HEK293 (cell line): ENCODE data around the gene CARD10.

Experiments used
- FEZF1 ChIP-seq: fragments of 450-650 bp; formaldehyde crosslinking; IDR thresholded peaks from 2 replicates; pipeline ENCODE4 v1.5.1; 2016; ENCODE audit warnings: missing biosample characterization, missing genetic modification characterization
- GLIS1 ChIP-seq: fragments of 450-650 bp; formaldehyde crosslinking; IDR thresholded peaks from 2 replicates; pipeline ENCODE4 v1.5.1; 2016; ENCODE audit warnings: missing biosample characterization, missing genetic modification characterization
- IKZF3 ChIP-seq: fragments of 450-650 bp; IDR thresholded peaks from 2 replicates; pipeline ENCODE4 v1.5.0; 2018; ENCODE audit warnings: missing biosample characterization, mild to moderate bottlenecking, missing genetic modification characterization, moderate library complexity
- OSR2 ChIP-seq: fragments of 450-650 bp; formaldehyde crosslinking; IDR thresholded peaks from 2 replicates; pipeline ENCODE4 v1.5.1; 2016; ENCODE audit warnings: missing biosample characterization, missing genetic modification characterization
- OVOL3 ChIP-seq: fragments of 450-650 bp; formaldehyde crosslinking; IDR thresholded peaks from 2 replicates; pipeline ENCODE4 v1.5.1; 2016; ENCODE audit warnings: missing biosample characterization, missing genetic modification characterization
- SP7 ChIP-seq: fragments of 450-650 bp; formaldehyde crosslinking; IDR thresholded peaks from 2 replicates; pipeline ENCODE4 v1.5.1; 2016; ENCODE audit warnings: missing biosample characterization, missing genetic modification characterization
- ZBTB17 ChIP-seq: fragments of 450-650 bp; formaldehyde crosslinking; IDR thresholded peaks from 2 replicates; pipeline ENCODE4 v1.5.1; 2016; ENCODE audit warnings: missing biosample characterization, missing genetic modification characterization
- ZFP37 ChIP-seq: fragments of 450-650 bp; formaldehyde crosslinking; IDR thresholded peaks from 2 replicates; pipeline ENCODE4 v1.5.1; 2016; ENCODE audit warnings: missing biosample characterization, missing genetic modification characterization
- ZNF133 ChIP-seq: fragments of 450-650 bp; formaldehyde crosslinking; IDR thresholded peaks from 2 replicates; pipeline ENCODE4 v1.5.1; 2016; ENCODE audit warnings: missing biosample characterization, missing genetic modification characterization
- ZNF19 ChIP-seq: fragments of 450-650 bp; formaldehyde crosslinking; IDR thresholded peaks from 2 replicates; pipeline ENCODE4; 2016; ENCODE audit warnings: missing biosample characterization, missing genetic modification characterization, low read depth
- ZNF274 ChIP-seq, 2 experiments: fragments of 200-500 bp in 1 of 2; fragments of 450-650 bp in 1 of 2; sonication (Bioruptor generic) in 1 of 2; formaldehyde crosslinking in 1 of 2; IDR thresholded peaks; 2 replicates each; pipeline versions ENCODE4 v1.5.1 to v1.6.1; 2014 to 2016; ENCODE audit warnings: borderline replicate concordance in 1 of 2, inconsistent platforms in 1 of 2, low read length in 1 of 2, missing biosample characterization in 1 of 2, missing genetic modification characterization in 1 of 2
- ZNF366 ChIP-seq: fragments of 450-650 bp; formaldehyde crosslinking; conservative IDR thresholded peaks from 2 replicates; pipeline ENCODE4 v1.5.1; 2016; ENCODE audit warnings: missing biosample characterization, missing genetic modification characterization
- ZNF426 ChIP-seq: fragments of 450-650 bp; formaldehyde crosslinking; IDR thresholded peaks from 2 replicates; pipeline ENCODE4 v1.5.1; 2017; ENCODE audit warnings: missing biosample characterization, missing genetic modification characterization, mild to moderate bottlenecking, inconsistent platforms, moderate library complexity
- ZNF600 ChIP-seq: fragments of 450-650 bp; formaldehyde crosslinking; IDR thresholded peaks from 2 replicates; pipeline ENCODE4 v1.5.1; 2016; ENCODE audit warnings: missing biosample characterization, missing genetic modification characterization
- ZNF660 ChIP-seq: fragments of 450-650 bp; IDR thresholded peaks from 2 replicates; pipeline ENCODE4 v1.5.1; 2018; ENCODE audit warnings: missing biosample characterization, mild to moderate bottlenecking, missing genetic modification characterization
- ZNF670 ChIP-seq: fragments of 450-650 bp; formaldehyde crosslinking; IDR thresholded peaks from 2 replicates; pipeline ENCODE4 v1.5.1; 2016; ENCODE audit warnings: missing biosample characterization, missing genetic modification characterization, low read depth
- ZNF768 ChIP-seq: fragments of 450-650 bp; formaldehyde crosslinking; IDR thresholded peaks from 2 replicates; pipeline ENCODE4 v1.5.1; 2018; ENCODE audit warnings: missing biosample characterization, mild to moderate bottlenecking, missing genetic modification characterization
- TF ChIP-seq, protein P1 (sequence below): fragments of 450-650 bp; formaldehyde crosslinking; IDR thresholded peaks from 2 replicates; pipeline ENCODE4 v1.5.1; 2016; ENCODE audit warnings: missing biosample characterization, missing genetic modification characterization
- TF ChIP-seq, protein P2 (sequence below): fragments of 450-650 bp; formaldehyde crosslinking; IDR thresholded peaks from 2 replicates; pipeline ENCODE4 v1.5.1; 2016; ENCODE audit warnings: missing biosample characterization, missing genetic modification characterization
- TF ChIP-seq, protein P3 (sequence below): fragments of 450-650 bp; formaldehyde crosslinking; IDR thresholded peaks from 2 replicates; pipeline ENCODE4 v1.5.1; 2016; ENCODE audit warnings: missing biosample characterization, missing genetic modification characterization
- TF ChIP-seq, protein P4 (sequence below): fragments of 450-650 bp; formaldehyde crosslinking; IDR thresholded peaks from 2 replicates; pipeline ENCODE4 v1.5.1; 2016; ENCODE audit warnings: missing biosample characterization, missing genetic modification characterization

Gene CARD10

DNA sequence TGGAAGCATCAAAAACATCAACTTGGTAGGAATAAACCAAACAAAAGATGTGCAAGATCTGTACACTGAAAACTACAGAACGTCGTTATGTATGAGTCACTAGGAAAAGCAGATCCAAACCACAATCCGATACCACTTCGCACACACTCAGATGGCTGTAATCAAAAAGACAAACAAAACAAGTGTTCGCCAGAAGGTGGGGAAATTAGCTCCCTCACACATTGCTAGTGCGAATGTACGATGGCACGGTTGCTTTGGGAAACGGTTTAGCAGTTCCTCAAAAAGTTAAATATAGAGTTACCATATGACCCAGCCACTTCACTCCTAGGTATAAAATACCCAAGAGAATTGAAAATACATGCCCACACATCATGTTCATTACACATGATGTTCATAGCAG lies 14.8 kb upstream of the CARD10 start (continued):
- TF ChIP-seq, protein P1, sequence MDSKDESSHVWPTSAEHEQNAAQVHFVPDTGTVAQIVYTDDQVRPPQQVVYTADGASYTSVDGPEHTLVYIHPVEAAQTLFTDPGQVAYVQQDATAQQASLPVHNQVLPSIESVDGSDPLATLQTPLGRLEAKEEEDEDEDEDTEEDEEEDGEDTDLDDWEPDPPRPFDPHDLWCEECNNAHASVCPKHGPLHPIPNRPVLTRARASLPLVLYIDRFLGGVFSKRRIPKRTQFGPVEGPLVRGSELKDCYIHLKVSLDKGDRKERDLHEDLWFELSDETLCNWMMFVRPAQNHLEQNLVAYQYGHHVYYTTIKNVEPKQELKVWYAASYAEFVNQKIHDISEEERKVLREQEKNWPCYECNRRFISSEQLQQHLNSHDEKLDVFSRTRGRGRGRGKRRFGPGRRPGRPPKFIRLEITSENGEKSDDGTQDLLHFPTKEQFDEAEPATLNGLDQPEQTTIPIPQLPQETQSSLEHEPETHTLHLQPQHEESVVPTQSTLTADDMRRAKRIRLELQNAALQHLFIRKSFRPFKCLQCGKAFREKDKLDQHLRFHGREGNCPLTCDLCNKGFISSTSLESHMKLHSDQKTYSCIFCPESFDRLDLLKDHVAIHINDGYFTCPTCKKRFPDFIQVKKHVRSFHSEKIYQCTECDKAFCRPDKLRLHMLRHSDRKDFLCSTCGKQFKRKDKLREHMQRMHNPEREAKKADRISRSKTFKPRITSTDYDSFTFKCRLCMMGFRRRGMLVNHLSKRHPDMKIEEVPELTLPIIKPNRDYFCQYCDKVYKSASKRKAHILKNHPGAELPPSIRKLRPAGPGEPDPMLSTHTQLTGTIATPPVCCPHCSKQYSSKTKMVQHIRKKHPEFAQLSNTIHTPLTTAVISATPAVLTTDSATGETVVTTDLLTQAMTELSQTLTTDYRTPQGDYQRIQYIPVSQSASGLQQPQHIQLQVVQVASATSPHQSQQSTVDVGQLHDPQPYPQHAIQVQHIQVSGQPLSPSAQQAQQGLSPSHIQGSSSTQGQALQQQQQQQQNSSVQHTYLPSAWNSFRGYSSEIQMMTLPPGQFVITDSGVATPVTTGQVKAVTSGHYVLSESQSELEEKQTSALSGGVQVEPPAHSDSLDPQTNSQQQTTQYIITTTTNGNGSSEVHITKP (tag by site-specific recombination): peak; percentile 90
- 0 out of 2 replicates have a peak, but pooled peaks have one; percentile 19 for TF ChIP-seq ZNF660
- 0 out of 2 replicates have a peak, but pooled peaks have one; percentile 15 for TF ChIP-seq OVOL3 (tag by site-specific recombination)
- TF ChIP-seq IKZF3 (tag by site-specific recombination): peak; percentile 62
- peak; percentile 63 for TF ChIP-seq ZNF366 (tag by site-specific recombination)
- TF ChIP-seq, protein P2, sequence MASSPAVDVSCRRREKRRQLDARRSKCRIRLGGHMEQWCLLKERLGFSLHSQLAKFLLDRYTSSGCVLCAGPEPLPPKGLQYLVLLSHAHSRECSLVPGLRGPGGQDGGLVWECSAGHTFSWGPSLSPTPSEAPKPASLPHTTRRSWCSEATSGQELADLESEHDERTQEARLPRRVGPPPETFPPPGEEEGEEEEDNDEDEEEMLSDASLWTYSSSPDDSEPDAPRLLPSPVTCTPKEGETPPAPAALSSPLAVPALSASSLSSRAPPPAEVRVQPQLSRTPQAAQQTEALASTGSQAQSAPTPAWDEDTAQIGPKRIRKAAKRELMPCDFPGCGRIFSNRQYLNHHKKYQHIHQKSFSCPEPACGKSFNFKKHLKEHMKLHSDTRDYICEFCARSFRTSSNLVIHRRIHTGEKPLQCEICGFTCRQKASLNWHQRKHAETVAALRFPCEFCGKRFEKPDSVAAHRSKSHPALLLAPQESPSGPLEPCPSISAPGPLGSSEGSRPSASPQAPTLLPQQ: 0 out of 2 replicates have a peak, but pooled peaks have one; percentile 18
- peak; percentile 97 for TF ChIP-seq ZNF600 (tag by site-specific recombination)
- peak; percentile 78 for TF ChIP-seq FEZF1
- no peak for TF ChIP-seq ZNF670 (tag by site-specific recombination)
- TF ChIP-seq SP7: peak; percentile 88
- TF ChIP-seq, protein P3, sequence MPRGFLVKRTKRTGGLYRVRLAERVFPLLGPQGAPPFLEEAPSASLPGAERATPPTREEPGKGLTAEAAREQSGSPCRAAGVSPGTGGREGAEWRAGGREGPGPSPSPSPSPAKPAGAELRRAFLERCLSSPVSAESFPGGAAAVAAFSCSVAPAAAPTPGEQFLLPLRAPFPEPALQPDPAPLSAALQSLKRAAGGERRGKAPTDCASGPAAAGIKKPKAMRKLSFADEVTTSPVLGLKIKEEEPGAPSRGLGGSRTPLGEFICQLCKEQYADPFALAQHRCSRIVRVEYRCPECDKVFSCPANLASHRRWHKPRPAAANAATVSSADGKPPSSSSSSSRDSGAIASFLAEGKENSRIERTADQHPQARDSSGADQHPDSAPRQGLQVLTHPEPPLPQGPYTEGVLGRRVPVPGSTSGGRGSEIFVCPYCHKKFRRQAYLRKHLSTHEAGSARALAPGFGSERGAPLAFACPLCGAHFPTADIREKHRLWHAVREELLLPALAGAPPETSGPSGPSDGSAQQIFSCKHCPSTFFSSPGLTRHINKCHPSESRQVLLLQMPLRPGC (tag by site-specific recombination): peak; percentile 85
- peak; percentile 47; the same call in 1 of the 2 replicates for TF ChIP-seq ZBTB17
- TF ChIP-seq ZFP37 (tag by site-specific recombination): no peak
- no peak for TF ChIP-seq ZNF426
- 0 out of 2 replicates have a peak, but pooled peaks have one; percentile 23 for TF ChIP-seq OSR2 (tag by site-specific recombination)
- TF ChIP-seq ZNF133: no peak
- TF ChIP-seq, protein P4, sequence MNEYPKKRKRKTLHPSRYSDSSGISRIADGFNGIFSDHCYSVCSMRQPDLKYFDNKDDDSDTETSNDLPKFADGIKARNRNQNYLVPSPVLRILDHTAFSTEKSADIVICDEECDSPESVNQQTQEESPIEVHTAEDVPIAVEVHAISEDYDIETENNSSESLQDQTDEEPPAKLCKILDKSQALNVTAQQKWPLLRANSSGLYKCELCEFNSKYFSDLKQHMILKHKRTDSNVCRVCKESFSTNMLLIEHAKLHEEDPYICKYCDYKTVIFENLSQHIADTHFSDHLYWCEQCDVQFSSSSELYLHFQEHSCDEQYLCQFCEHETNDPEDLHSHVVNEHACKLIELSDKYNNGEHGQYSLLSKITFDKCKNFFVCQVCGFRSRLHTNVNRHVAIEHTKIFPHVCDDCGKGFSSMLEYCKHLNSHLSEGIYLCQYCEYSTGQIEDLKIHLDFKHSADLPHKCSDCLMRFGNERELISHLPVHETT (tag by site-specific recombination): 0 out of 2 replicates have a peak, but pooled peaks have one; percentile 29
- TF ChIP-seq ZNF19 (tag by site-specific recombination): no peak
- no peak for TF ChIP-seq ZNF768
- peak; percentile 6; the same call in 1 of the 2 replicates for TF ChIP-seq GLIS1 (tag by site-specific recombination)
- no peak for TF ChIP-seq ZNF274 (IDR thresholded peaks at IDR 0.05; ENCODE audit: low read length)
- TF ChIP-seq ZNF274 (tag by site-specific recombination; IDR thresholded peaks at IDR 0.05; ENCODE audit: borderline replicate concordance): no peak
